Activated CD4-positive, CD25-positive, alpha-beta regulatory T cell treated with anti-CD3 and anti-CD28 coated beads, Interleukin-2, amount 50 U/mL, for 16 hours (primary cell): ENCODE data around the gene SLC41A3.
"Not testable (repeated sequence)": the region's sequence is repeated elsewhere in the genome, so short reads cannot be mapped to it uniquely, and the experiment has no call there.

Experiments used
- DNase-seq: peaks from one replicate; pipeline ENCODE4 v3.0.0-alpha.2; 2020; ENCODE audit warnings: low read depth, low spot score

The SLC41A3 gene

GRCh38 chr3:126003447-126004190, 80.3 kb downstream of the SLC41A3 start:
- DNase-seq: no peak

- no peak for DNase-seq
Observed at GRCh38 chr3:126002189-126002588, 81.7 kb downstream of the SLC41A3 start.

- not testable (repeated sequence) for DNase-seq
Observed at GRCh38 chr3:125996751-125997150, 87.2 kb downstream of the SLC41A3 start.

DNA sequence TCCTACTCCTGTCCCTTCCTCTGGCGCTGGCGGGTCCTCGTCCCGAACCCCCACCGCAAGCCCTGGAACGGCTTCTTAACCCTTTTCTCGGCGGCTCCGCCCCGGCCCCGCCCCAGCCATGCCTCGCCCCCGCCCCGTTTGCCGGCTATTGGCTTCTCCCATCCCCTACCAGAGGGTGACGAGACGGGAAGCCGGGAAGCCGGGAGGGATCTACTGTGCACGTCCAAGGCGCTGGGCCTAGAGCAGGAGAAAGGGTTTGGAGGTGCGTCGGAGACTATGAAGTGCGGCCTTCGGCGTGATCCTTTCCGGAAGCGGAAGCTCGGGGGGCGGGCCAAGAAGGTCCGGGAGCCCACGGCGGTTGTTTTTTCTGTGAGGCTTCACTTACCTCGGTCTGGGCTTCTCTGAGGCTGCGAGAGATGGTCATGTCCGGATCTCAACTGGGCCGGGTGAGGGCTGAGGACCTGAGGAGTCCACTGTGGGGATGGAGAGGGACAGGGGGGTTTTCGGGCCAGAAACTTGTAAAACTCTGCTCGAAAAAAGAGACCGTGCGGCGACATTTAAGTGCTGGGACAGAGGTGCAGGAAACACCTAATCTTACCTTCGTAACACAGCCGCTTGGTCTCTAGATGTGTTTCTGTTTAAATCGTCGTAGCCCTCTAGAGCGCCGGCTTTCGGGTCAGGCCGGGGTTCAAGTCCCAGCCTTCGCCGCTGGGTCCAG, 93.5 kb downstream of the SLC41A3 start:
- DNase-seq: peak; percentile 58

GRCh38 chr3:125984951-125985350, 99.0 kb downstream of the SLC41A3 start:
- not testable (repeated sequence) for DNase-seq

- DNase-seq: not testable (repeated sequence)
Observed at GRCh38 chr3:125977104-125977503, 106.8 kb downstream of the SLC41A3 start.

DNA sequence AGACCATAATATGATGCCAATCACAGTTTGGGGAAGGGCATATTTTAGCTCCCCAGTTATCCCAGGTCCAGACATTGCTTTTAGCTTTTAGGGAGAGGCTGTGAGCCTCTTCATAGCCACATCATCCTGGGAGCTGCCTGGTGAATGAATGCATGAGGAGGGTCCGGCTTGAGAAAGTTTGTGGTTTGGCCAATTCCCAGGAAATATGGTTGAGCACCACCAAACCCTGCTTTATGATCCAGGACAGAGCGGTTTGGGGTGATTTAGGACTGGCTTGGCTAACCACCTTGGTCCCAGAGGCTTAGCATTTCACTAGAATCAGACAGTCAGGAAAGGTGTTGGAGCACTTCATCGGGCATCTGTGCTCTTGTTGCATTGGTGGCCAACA, 107.9 kb downstream of the SLC41A3 start:
- not testable (repeated sequence) for DNase-seq

DNA sequence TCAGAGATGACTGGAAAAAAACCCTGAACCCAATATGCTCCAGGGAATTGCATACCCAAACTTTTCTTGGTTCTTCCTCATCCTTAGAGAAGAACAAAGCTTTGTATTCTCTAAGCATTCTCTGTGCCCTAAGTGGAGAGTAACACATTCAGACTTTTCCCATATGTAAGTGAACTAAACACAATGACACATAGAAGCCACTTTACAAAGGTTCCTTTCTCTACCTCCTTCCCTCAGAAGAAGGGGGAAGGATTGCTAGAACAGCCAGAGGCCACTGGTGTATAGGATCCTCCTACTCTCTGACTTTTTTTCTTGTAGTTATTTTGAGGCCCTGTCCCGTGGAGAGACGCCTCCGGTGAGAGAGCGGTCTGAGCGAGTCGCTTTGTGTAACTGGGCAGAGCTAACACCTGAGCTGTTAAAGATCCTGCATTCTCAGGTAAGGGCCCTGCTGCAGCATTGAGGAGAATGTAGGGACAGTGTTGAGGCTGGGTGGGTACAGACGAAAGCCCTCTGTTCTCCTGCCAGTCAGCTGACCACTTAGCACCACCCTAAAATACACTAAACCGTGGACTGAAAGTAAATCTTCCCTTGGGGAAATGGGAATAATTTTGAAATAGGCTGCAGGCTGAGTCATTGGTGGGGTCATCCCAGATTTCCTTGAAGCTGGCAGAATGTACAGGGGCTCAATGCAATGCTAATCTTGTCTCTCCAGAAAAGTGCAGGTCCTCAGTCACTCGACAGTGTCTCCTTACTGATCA, 108.5 kb downstream of the SLC41A3 start:
- not testable (repeated sequence) for DNase-seq

- DNase-seq: peak; percentile 34
Observed at GRCh38 chr3:125971997-125972944, 111.7 kb downstream of the SLC41A3 start.

DNA sequence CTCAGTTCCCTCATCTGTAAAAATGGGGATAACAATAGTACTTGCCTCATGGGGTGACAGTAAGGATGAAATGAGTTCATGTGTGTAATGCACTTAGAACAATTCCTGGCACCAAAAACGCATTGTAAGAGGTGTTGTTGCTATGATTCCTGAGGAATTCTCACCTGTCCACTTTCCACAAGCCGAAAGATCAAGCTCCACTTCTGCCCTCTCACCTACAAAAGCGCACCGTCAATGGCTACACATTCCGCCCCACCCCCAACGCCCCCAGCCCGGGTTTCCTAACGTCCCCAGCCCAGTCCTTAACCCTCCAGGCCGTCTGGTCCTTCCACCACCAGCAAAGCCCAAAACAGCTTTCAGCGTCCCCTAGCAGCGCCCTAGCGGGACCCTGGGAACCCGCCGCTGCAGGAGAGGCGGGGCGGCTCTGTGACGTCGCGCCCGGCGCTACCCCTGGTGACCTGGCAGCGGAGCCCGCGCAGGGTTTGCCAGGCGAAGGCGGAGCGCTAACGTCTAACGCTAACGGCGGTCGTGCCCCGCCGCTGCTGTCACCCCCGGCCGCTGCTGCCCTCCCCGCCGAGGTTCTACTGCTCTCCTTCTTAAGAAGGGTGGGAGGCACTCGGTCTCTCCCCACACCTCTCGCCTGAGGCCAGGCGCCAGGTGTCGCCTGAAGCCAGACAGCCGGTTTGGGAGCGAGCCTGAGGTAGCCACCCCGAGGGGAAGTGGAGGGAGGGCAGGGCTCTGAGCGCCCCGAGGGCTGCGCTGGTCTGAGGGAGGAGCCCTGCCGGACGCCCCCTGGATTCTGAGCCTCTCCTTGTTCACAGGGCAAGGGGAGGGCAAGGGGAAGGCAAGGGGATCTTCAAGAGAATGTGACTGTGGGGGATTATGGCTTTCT, 115.0 kb downstream of the SLC41A3 start, which contains the start of gene ROPN1B:
Gene ROPN1B (plus strand): TSS at position 478 of the 892 bp plus-strand sequence. CDS start 2,877 bp downstream, outside the sequence.
- DNase-seq: not testable (repeated sequence)

DNA sequence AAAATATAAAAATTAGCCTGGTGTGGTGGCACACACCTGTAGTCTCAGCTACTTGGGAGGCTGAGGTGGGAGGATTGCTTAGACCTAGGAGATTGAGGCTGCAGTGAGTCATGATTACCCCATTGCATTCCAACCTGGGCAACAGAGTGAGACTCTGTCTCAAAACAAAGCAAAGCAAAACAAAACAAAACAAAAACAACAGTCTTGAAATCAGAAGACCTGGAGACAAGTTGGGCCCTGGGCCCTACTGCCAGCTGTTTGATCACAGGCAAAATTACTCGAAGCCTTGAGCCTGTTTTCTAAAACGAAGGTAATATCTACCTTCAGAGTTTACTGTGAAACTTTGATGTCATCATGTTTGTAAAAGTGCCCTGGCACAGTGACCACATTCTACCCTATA, 115.8 kb downstream of the SLC41A3 start:
- not testable (repeated sequence) for DNase-seq

GRCh38 chr3:125967156-125967555, 116.8 kb downstream of the SLC41A3 start:
- no peak for DNase-seq

DNA sequence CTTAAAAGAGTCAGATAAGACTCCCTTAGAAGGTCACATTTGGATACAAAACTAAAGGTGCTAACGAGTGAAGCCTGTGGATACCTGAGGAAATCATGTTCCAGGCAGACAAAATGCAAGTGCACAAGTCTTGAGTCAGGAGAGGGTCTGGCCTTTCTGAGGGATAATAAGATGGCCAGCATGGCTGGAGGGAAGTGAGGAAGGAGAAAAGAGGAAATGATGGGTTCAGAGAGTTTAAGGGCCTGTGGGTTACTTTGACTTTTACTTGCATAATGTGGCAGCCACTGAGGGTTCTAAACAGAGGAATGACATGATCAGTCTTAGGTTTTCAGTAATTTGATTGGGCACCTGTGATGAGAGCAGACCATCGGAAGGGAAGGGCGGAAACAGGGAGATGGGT, 118.4 kb downstream of the SLC41A3 start:
- DNase-seq: no peak

DNA sequence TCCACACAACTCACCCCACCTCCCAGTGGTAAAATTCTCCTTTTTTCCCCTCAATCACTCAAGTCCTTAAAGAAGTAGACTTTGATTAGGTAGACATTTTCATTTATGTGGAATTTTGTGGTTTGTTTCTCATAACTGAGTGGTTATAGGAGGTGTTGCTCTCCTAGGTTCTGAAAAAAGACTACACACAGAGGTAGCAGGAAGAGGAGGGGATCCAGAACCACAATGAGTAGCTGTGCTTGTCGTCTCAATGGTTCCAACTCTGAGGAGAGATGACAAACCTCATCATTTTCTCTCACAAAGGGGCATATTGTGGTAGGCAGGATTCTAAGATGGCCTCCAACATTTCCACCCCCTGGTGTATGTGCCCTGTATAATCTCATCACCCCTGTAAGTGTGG, 120.1 kb downstream of the SLC41A3 start:
- not testable (repeated sequence) for DNase-seq

- DNase-seq: no peak
Observed at GRCh38 chr3:125961289-125961589, 122.7 kb downstream of the SLC41A3 start.

GRCh38 chr3:125960456-125961288, 123.3 kb downstream of the SLC41A3 start:
- no peak for DNase-seq

DNA sequence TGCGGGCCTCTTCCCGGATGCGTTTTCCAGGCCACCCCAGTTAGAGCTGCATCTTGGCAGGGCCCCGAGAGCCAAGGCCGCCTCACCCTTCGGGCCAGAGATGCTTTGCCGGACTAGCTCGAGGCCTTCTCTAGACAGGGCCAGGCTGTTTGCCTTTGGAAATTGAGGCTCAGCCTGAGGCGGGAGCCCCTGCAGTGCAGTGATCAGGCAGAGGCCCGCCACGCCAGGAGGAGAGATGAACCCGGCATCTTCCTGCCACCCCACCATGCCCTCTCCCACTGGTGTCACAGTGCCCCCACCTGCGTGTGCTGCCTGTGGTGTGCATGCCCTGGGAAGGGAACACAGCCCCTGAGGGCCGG, 123.9 kb downstream of the SLC41A3 start:
- DNase-seq: no peak

DNA sequence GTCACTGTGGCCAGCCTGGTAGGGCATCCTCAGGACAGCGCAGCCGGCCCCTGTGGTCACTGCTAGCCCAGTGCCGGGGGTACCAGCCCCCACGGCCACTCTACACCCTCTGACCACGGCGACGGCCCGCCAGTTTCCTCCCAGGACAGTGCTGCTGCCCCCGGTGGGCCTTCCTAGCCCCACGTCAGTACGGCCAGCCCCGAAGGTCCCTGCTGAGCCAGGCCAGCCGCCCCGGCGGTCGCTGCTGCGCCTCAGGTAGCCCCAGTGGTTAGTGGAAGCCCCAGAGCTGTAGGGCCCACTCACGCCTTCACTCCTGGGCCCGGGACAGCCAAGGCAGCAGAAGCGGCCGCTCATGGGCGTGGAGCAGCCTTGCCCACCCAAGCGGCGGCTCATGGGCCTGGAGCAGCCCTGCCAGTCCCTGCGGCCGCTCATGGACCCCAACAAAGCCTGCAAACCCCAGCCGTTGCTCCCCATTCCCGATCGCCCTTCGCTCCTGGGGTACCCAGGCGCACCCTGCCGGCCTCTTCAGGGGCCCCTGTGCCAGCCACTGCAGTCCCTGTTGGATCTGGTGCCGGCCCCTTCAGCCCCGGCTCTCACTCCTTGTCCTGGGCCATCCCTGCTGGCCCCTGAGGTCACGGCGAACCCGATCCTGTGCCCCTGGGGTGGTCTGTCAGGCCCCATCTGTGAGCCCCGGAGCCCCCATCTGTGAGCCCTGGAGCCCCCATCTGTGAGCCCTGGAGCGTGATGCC, 124.4 kb downstream of the SLC41A3 start:
- DNase-seq: no peak
